H9 (cell line): Measurements from ENCODE around the gene ZBTB48. TPM values are rescaled to one million over a fixed set of nuclear protein-coding genes. Genes with fewer than 3 reads are reported as not detected.

Experiments used
- DNase-seq: peaks from one replicate; pipeline ENCODE4 v3.0.0-alpha.2; 2017
- H2AFZ ChIP-seq: one replicate; pipeline ENCODE4 v1.6.1; 2013; ENCODE audit warnings: mild to moderate bottlenecking, low read length, control low read depth, moderate library complexity
- H2AK5ac ChIP-seq: 2 replicates; pipeline ENCODE4 v1.6.1; 2013; ENCODE audit warnings: low read length, control low read depth, mixed read lengths; ENCODE audit not compliant: insufficient read length
- H2BK120ac ChIP-seq: one replicate; pipeline ENCODE4 v1.6.1; 2013; ENCODE audit warnings: low read depth, mild to moderate bottlenecking, low read length, control low read depth, inconsistent platforms; ENCODE audit not compliant: poor library complexity, severe bottlenecking
- H2BK12ac ChIP-seq: 2 replicates; pipeline ENCODE4 v1.6.1; 2013; ENCODE audit warnings: low read length, control low read depth, mixed read lengths, low read depth; ENCODE audit not compliant: insufficient read length
- H2BK15ac ChIP-seq: 2 replicates; pipeline ENCODE4 v1.6.1; 2013; ENCODE audit warnings: low read depth, low read length, control low read depth
- H2BK20ac ChIP-seq: one replicate; pipeline ENCODE4 v1.6.1; 2013; ENCODE audit warnings: low read depth, mild to moderate bottlenecking, low read length, control low read depth, inconsistent platforms; ENCODE audit not compliant: poor library complexity, severe bottlenecking
- H2BK5ac ChIP-seq: 2 replicates; pipeline ENCODE4 v1.6.1; 2013; ENCODE audit warnings: low read length, control low read depth, mixed read lengths; ENCODE audit not compliant: insufficient read length
- H3K14ac ChIP-seq: 2 replicates; pipeline ENCODE4 v1.6.1; 2013; ENCODE audit warnings: low read length, control low read depth; ENCODE audit not compliant: insufficient read depth
- H3K18ac ChIP-seq: 2 replicates; pipeline ENCODE4 v1.6.1; 2013; ENCODE audit warnings: low read depth, mild to moderate bottlenecking, mixed read lengths, low read length, control low read depth; ENCODE audit not compliant: insufficient read length
- H3K23ac ChIP-seq: 2 replicates; pipeline ENCODE4 v1.6.1; 2013; ENCODE audit warnings: low read length, control low read depth, mixed read lengths, low read depth; ENCODE audit not compliant: insufficient read length
- H3K23me2 ChIP-seq: 2 replicates; pipeline ENCODE4 v1.6.1; 2013; ENCODE audit warnings: low read depth, mild to moderate bottlenecking, mixed read lengths, low read length, control low read depth; ENCODE audit not compliant: insufficient read length, poor library complexity, severe bottlenecking
- H3K27ac ChIP-seq: 2 replicates; pipeline ENCODE4 v1.5.1; 2013; ENCODE audit warnings: low read length, control low read depth, mixed read lengths, low read depth; ENCODE audit not compliant: insufficient read length
- H3K27me3 ChIP-seq: 2 replicates; pipeline ENCODE4 v1.6.1; 2013; ENCODE audit warnings: low read length, control low read depth, inconsistent platforms; ENCODE audit not compliant: insufficient read depth
- H3K4ac ChIP-seq: 2 replicates; pipeline ENCODE4 v1.6.1; 2013; ENCODE audit warnings: low read depth, mild to moderate bottlenecking, control low read depth, inconsistent platforms, low read length, moderate library complexity
- H3K4me1 ChIP-seq: 2 replicates; pipeline ENCODE4 v1.6.1; 2013; ENCODE audit warnings: low read length, control low read depth, inconsistent platforms; ENCODE audit not compliant: insufficient read depth
- H3K4me2 ChIP-seq: 2 replicates; pipeline ENCODE4 v1.6.1; 2013; ENCODE audit warnings: low read length, control low read depth, mixed read lengths; ENCODE audit not compliant: insufficient read length, insufficient read depth
- H3K56ac ChIP-seq: 2 replicates; pipeline ENCODE4 v1.6.1; 2013; ENCODE audit warnings: low read depth, mild to moderate bottlenecking, mixed read lengths, low read length, control low read depth; ENCODE audit not compliant: insufficient read length
- H3K79me1 ChIP-seq: 2 replicates; pipeline ENCODE4 v1.6.1; 2013; ENCODE audit warnings: low read depth, mild to moderate bottlenecking, moderate library complexity, low read length, control low read depth, inconsistent platforms; ENCODE audit not compliant: insufficient read depth, poor library complexity, severe bottlenecking
- H3K79me2 ChIP-seq: 2 replicates; pipeline ENCODE4 v1.6.1; 2013; ENCODE audit warnings: low read length, control low read depth, inconsistent platforms; ENCODE audit not compliant: insufficient read depth
- H3K9ac ChIP-seq: 2 replicates; pipeline ENCODE4 v1.6.1; 2013; ENCODE audit warnings: low read length, control low read depth, mixed read lengths; ENCODE audit not compliant: insufficient read length; ENCODE audit errors: extremely low read depth
- H3K9me3 ChIP-seq: one replicate; pipeline ENCODE4 v1.6.1; 2013; ENCODE audit warnings: low read depth, low read length, inconsistent platforms; ENCODE audit not compliant: control insufficient read depth
- H3T11ph ChIP-seq: one replicate; pipeline ENCODE4 v1.6.1; 2013; ENCODE audit warnings: mild to moderate bottlenecking, low read length, control low read depth, inconsistent platforms
- H4K20me1 ChIP-seq: one replicate; pipeline ENCODE4 v1.6.1; 2013; ENCODE audit not compliant: control insufficient read depth, insufficient read length, insufficient read depth
- H4K5ac ChIP-seq: 2 replicates; pipeline ENCODE4 v1.6.1; 2013; ENCODE audit warnings: low read depth, mild to moderate bottlenecking, mixed read lengths, low read length, control low read depth; ENCODE audit not compliant: insufficient read length
- H4K8ac ChIP-seq: replicated peaks from 2 replicates; pipeline ENCODE4 v1.6.1; 2013; ENCODE audit warnings: low read length, control low read depth, mixed read lengths, low read depth; ENCODE audit not compliant: insufficient read length
- H4K91ac ChIP-seq: 2 replicates; pipeline ENCODE4 v1.6.1; 2013; ENCODE audit warnings: low read depth, mild to moderate bottlenecking, moderate library complexity, mixed read lengths, low read length, control low read depth; ENCODE audit not compliant: insufficient read length
- H3K27ac Mint-ChIP-seq, 3 experiments: 2 replicates in 2 of 3; 3 replicates in 1 of 3; pipeline ENCODE4 v1.8.0; 2020 to 2021; ENCODE audit warnings: mixed read lengths in 3 of 3, mild to moderate bottlenecking in 1 of 3, moderate library complexity in 1 of 3
- H3K27me3 Mint-ChIP-seq: 2 replicates; pipeline ENCODE4 v1.8.0; 2021; ENCODE audit warnings: low read depth, mild to moderate bottlenecking, moderate library complexity, mixed read lengths
- H3K36me3 Mint-ChIP-seq, 3 experiments: 2 replicates in 2 of 3; 3 replicates in 1 of 3; pipeline ENCODE4 v1.8.0; 2020 to 2021; ENCODE audit warnings: low read depth in 3 of 3, mixed read lengths in 3 of 3; ENCODE audit not compliant: insufficient read depth in 1 of 3
- H3K4me1 Mint-ChIP-seq, 2 experiments: 2 replicates each; pipeline ENCODE4 v1.8.0; 2020; ENCODE audit warnings: mixed read lengths in 2 of 2
- H3K4me3 Mint-ChIP-seq, 2 experiments: 2 replicates in 1 of 2; 3 replicates in 1 of 2; pipeline ENCODE4 v1.8.0; 2020 to 2021; ENCODE audit warnings: mild to moderate bottlenecking in 2 of 2, mixed read lengths in 2 of 2, moderate library complexity in 1 of 2
- H3K9me3 Mint-ChIP-seq, 2 experiments: 2 replicates in 1 of 2; 3 replicates in 1 of 2; pipeline ENCODE4 v1.8.0; 2020; ENCODE audit warnings: mild to moderate bottlenecking in 2 of 2, mixed read lengths in 2 of 2, moderate library complexity in 1 of 2
- CTCF ChIP-seq: fragments of 200-600 bp; sonication (generic); conservative IDR thresholded peaks from 3 replicates; pipeline ENCODE4 v1.8.0; 2021; ENCODE audit warnings: antibody characterized with exemption, mild to moderate bottlenecking
- WGBS: extraction: QIAGEN DNeasy Blood & Tissue Kit; methylation state at CpG from one replicate; pipeline ENCODE4 v1.1.7; 2013; ENCODE audit warnings: missing lambda C conversion rate, low lambda C conversion rate, mixed read lengths; ENCODE audit not compliant: insufficient read length; ENCODE audit errors: extremely low coverage; 5-methylcytosine and 5-hydroxymethylcytosine counted together
- total RNA-seq: library from RNA; stranded (reverse); gene quantifications from 2 replicates; pipeline ENCODE4 v1.2.1, GENCODE V29; 2021

Gene ZBTB48
- total RNA-seq, 1 experiment from 2014 or later, result 33.2 TPM

- no peak for TF ChIP-seq CTCF
- Histone ChIP-seq H2BK20ac (no peak overlapping the region), H3K18ac (no peak overlapping the region), H3K4ac (no peak overlapping the region), H3K23ac (no peak overlapping the region), H3K27ac (no peak overlapping the region), H3K79me2 (no peaks in the 10 kb centered on the region), H4K20me1 (no peaks in the 10 kb centered on the region), H2AFZ (no peak overlapping the region), H2BK5ac (no peak overlapping the region), H2BK15ac (no peak overlapping the region), H2BK120ac (no peak overlapping the region), H3K14ac (no peak overlapping the region), H3K79me1 (peaks cover 4% of the 10 kb centered on the region), H3K9me3 (no peaks in the 10 kb centered on the region), H2AK5ac (no peak overlapping the region), H3K27me3 (no peaks in the 10 kb centered on the region), H3K4me2 (no peak overlapping the region), H3K4me1 (no peaks in the 10 kb centered on the region; the same call in 1 of the 2 replicates), H2BK12ac (no peak overlapping the region), H3T11ph (no peak overlapping the region), H4K5ac (no peak overlapping the region), H3K56ac (no peak overlapping the region), H3K9ac (no peak overlapping the region), H3K23me2 (peaks cover 7% of the 10 kb centered on the region), H4K8ac (no peak overlapping the region), H4K91ac (no peak overlapping the region)
- no peak for DNase-seq
- H3K27ac Mint-ChIP-seq, result no peak overlapping the region
- no peaks in the 10 kb centered on the region for H3K27me3 Mint-ChIP-seq
- H3K4me1 Mint-ChIP-seq, result peaks cover 15 to 18% of the 10 kb centered on the region in 2 experiments
- WGBS, result no CpG with 5 or more reads among the region's 1 CpG
- H3K9me3 Mint-ChIP-seq, result no peaks in the 10 kb centered on the region; a peak in 1 of 5 replicates
- peaks cover 0 to 15% (median 2%) of the 10 kb centered on the region in 3 experiments; a peak in 4 of 7 replicates for H3K36me3 Mint-ChIP-seq
- no peak overlapping the region; a peak in 1 of 5 replicates for H3K4me3 Mint-ChIP-seq
These were observed 2.6 kb downstream of the ZBTB48 start for GRCh38 chr1:6582370-6582769.
